Measurements from ENCODE around the gene SLC39A11. TPM values are rescaled to one million over a fixed set of nuclear protein-coding genes. Genes with fewer than 3 reads are reported as not detected.
"Not testable (repeated sequence)": the region's sequence is repeated elsewhere in the genome, so short reads cannot be mapped to it uniquely, and the experiment has no call there.

Gene SLC39A11
- total RNA-seq, 1 donor from 2014 or later = 26.9 TPM

DNA sequence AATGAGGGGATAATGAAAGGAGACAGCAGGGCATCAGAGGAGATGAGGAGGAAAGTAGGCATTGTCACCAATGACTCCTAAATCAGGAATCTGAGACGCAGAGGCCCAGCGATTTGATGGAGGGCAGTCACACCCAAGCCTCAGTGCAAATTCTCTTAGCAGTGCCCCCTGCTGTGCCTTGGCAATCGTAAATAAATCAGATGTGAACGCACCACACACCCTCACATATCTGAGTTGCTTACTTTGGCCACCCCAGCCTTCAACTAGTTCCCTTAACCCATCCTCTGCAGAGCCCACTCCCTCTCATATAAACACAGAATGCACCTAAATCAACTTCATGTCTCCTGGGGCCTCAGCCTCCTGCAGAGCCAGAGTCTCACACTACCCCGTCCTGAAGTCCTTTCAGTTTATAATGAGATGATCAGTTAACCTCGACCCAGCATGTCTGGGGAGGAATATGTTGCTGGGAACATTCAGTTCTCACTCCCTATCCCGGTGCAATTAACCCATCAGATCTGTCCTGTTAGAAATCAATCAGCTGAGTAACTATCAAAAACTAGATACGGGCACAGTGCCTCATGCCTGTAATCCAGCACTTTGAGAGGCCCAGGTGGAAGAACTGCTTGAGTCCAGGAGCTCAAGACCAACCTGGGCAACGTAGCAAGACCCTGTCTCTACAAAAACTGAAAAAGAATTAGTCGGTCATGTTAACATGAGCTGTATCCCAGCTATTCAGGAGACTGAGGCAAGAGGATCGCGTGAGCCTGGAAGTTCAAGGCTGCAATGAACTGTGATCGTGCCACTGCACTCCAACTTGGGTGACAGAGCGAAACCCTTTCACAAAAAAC, 78.4 kb downstream of the SLC39A11 start:
- intact Hi-C loops (cut with micrococcal nuclease) = no loop called here

DNA sequence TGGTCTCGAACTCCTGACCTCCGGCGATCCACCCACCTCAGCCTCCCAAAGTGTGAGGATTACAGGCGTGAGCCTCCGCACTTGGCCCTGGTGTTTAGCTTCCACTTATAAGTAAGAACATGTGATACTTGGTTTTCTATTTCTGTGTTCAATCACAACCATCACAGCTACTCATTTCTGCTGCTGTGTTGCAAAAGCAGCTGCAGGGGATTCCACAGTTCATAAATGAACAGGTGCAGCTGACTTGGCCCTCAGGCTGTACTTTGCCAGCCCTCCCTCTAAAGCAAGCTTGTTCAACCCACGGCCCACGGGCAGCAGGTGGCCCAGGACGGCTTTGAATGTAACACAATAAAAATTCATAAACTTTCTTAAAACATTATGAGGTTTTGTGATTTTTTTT, 79.2 kb downstream of the SLC39A11 start:
- intact Hi-C loops (cut with micrococcal nuclease) = no loop called here

- intact Hi-C loops (cut with micrococcal nuclease) = no loop called here
Observed at GRCh38 chr17:73011016-73011486, 81.4 kb downstream of the SLC39A11 start.

GRCh38 chr17:73010414-73010813, 82.1 kb downstream of the SLC39A11 start:
- intact Hi-C loops (cut with micrococcal nuclease) = no loop called here

DNA sequence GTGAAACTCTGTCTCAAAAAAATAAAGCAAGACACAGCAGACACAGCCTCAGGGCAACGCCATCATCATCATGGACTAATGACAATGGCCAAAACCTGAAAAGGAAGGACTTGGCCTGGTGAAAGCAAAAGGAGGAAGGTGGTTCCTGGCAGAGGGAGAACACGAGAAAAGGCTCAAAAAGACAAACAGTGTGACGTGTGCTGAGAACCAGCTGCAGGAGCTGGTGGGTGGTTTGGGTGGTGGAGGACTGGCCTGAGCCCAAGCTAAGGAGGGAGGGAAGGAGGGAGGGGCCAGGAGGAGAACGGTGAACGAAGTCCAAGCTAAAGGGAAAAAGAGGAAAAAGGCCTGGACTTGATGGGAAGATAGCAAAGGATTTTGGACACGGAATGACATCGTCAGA, 85.1 kb downstream of the SLC39A11 start:
- intact Hi-C loops (cut with micrococcal nuclease) = no loop called here

- intact Hi-C loops (cut with micrococcal nuclease) = no loop called here
Observed at GRCh38 chr17:73005360-73005759, 87.1 kb downstream of the SLC39A11 start.

- intact Hi-C loops (cut with micrococcal nuclease) = no loop called here
Observed at GRCh38 chr17:73003487-73003886, 89.0 kb downstream of the SLC39A11 start.

- intact Hi-C loops (cut with micrococcal nuclease) = no loop called here
Observed at GRCh38 chr17:73000832-73001231, 91.7 kb downstream of the SLC39A11 start.

DNA sequence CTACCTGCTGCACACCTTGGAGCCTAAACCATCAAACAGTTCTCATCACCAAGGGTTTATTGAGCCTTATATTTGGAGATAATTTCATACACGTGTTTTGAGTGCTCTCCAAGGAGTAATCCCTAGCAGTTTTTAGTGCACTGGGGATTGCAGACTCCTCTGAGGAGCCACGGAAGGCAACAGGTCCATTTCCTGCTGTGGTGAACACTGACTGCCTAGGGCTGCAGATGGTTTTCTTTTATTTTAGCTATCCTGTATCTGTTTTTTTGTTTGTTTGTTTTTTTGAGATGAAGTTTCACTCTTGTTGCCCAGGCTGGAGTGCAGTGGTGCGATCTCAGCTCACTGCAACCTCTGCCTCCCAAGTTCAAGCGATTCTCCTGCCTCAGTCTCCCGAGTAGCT, 93.0 kb downstream of the SLC39A11 start:
- intact Hi-C loops (cut with micrococcal nuclease) = not testable (repeated sequence)

GRCh38 chr17:72998343-72998742, 94.1 kb downstream of the SLC39A11 start:
- intact Hi-C loops (cut with micrococcal nuclease) = no loop called here

GRCh38 chr17:72997559-72997958, 94.9 kb downstream of the SLC39A11 start:
- intact Hi-C loops (cut with micrococcal nuclease) = no loop called here

DNA sequence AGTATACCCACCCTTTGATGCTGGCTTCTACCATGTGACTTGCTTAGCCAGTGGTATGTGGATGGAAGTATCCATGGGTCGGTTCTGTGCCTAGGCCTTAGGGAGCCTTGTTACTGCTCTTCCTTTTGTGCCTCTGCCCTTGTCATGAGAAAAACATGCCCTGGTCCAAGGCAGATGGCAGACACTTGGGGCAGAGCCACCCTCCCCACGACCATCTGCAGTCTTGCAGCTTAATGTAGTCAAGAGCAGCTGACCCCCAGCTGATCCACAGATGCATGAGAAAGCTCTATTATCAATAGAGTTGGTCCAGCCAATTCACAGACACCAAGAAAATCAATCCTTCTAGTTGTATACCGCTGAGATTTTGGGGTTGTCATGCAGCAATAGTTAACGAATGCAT, 95.7 kb downstream of the SLC39A11 start:
- intact Hi-C loops (cut with micrococcal nuclease) = no loop called here

GRCh38 chr17:72995008-72995656, 97.4 kb downstream of the SLC39A11 start:
- intact Hi-C loops (cut with micrococcal nuclease) = no loop called here

DNA sequence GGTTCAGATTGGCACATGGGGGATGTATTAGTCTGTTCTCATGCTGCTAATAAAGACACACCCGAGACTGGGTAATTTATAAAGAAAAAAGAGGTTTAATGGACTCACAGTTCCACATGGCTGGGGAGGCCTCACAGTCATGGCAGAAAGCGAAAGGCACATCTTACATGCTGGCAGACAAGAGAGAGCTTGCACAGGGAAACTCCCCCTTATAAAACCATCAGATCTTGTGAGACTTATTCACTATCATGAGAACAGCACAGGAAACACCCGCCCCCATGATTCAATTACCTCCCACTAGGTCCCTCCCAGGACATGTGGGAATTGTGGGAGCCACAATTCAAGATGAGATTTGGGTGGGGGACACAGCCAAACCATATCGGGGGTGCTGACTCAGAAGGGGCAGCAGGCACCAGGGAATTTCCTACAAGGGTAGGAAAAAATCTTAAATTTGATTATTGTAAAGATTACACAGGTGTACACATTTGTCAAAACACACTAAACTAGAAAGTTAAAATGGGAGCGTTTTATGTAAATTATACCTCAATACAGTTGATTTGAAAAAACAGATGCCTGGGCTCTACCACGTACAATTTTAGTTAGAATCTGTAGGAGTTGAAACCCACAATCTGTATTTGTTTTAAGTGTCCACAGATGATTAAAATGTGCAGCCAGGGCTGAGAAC, 99.6 kb downstream of the SLC39A11 start:
- intact Hi-C loops (cut with micrococcal nuclease) = not testable (repeated sequence)

DNA sequence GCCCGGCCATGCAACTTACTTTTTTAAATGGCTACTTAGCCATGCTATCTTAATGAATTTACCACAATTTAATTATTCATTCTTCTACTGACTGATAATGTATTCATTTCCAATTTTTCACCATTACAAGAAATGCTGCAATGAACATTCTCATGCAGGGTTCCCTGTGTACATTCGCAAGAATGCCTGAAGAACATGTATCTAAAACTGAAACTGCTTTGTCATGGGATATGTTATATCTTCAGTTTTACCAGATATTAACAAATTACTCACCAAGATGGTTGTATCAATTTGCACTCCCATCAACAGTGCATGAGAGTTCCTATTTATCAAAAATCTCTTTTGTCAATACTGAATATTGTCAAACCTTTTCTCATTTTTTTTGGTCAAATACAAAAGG, 100.8 kb downstream of the SLC39A11 start:
- intact Hi-C loops (cut with micrococcal nuclease) = no loop called here

- intact Hi-C loops (cut with micrococcal nuclease) = loop anchor here (5.0 kb wide), 1 partner anchor 1023 kb away; no protein-coding TSS in a partner anchor
Observed at GRCh38 chr17:72989074-72989610, 103.3 kb downstream of the SLC39A11 start.

DNA sequence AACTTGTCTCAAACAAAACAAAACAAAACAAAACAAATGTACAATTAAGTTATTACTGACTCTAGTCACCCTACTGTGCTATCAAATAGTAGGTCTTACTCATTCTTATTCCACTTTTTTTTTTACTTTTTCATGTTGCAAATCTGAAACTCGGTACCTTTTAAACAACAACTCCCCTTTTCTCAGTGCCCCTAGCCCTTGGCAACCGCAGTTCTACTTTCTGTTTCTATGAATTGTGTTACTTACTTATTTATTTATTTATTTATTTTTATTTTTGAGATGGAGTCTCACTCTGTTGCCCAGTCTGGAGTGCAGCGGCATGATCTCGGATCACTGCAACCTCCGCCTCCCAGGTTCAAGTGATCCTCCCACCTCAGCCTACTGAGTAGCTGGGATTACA, 104.0 kb downstream of the SLC39A11 start:
- intact Hi-C loops (cut with micrococcal nuclease) = loop anchor here (5.0 kb wide), 1 partner anchor 1024 kb away; no protein-coding TSS in a partner anchor

DNA sequence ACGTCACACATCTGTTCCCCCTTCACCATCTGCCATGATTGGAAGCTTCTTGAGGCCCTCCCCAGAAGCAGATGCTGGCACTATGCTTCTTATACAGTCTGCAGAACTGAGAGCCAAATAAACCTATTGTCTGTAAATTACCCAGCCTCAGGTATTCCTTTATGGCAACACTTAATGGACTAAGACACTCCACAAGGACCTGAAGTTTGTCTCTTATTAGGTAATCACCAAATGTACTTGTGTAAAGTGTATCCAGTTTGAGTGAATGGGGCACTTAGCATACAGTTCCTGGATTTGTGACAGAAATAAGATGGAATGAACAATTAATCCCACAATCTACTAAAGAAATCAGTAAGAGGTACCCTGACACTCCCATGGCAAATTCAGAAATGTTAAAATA, 105.3 kb downstream of the SLC39A11 start:
- intact Hi-C loops (cut with micrococcal nuclease) = loop anchor here (2.0 to 5.0 kb wide), 3 partner anchors 106 to 1025 kb away; partner anchors contain the start of gene SLC39A11

DNA sequence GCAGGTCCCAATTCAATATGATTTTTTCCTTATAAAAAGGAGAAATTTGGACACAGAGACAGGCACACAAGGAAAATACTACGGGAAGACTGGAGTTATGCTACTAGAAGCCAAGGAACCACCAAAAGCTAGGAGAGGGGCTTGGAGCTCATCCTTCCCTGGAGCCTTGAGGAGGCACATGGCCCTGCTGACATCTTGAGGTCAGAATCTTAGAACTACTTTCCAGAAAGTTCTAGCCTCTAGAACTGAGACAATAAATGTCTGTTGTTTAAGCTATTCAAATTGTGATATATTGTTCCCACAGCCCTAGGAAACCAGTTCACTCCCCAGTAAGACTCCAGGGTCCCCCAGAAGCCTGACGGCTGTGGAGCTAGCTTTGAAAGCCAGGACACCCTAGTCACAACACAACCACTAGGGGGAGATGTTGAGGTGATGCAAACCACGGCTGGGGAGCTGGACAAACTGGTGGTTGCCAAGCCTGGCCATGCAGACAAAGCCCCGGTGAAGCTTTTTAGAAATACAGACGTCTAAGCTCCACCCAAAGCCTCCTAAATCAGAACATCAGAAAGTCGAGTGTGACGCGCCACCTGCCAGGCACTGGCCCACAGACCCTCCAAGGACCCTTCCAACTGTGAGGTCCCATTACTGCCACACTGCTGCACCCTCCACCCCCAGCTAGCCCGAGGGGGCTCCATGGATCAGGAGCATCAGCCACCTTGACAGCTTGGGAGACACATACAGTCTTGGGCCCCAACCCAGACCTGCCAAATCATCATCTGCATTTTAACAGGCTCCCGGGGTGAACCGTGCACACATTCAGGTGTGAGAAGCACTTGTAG, 106.4 kb downstream of the SLC39A11 start:
- intact Hi-C loops (cut with micrococcal nuclease) = loop anchor here (1.0 to 5.0 kb wide), 5 partner anchors 107 to 1026 kb away; partner anchors contain the start of gene SLC39A11

DNA sequence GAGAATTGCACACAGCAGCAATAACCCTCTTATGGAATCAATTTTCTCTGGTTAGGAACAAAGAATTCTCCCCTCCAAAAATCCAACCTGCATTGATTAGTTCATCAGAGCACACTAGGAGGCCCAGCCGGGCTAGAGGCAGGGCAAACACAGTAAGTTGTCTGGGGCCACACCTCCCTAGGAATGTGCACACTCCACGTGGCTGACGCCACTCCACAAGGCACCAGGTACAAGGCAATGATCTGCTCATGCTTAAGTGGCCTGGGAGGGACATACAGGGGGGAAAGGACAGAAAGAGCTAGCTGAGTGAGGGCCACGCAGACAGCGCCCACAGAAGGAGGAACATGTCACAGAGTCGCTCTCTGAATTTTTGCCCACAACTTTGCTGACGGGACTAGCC, 107.6 kb downstream of the SLC39A11 start:
- intact Hi-C loops (cut with micrococcal nuclease) = loop anchor here (5.0 kb wide), 1 partner anchor 1027 kb away; no protein-coding TSS in a partner anchor
